ENCODE data around the gene SCNN1G. TPM values are rescaled to one million over a fixed set of nuclear protein-coding genes. Genes with fewer than 3 reads are reported as not detected.

The SCNN1G gene
- total and polyA plus RNA-seq, 2 of the 13 experiments (the other 11 are each of a cell fraction or from before 2014, with no cell fraction given) = not detected

DNA sequence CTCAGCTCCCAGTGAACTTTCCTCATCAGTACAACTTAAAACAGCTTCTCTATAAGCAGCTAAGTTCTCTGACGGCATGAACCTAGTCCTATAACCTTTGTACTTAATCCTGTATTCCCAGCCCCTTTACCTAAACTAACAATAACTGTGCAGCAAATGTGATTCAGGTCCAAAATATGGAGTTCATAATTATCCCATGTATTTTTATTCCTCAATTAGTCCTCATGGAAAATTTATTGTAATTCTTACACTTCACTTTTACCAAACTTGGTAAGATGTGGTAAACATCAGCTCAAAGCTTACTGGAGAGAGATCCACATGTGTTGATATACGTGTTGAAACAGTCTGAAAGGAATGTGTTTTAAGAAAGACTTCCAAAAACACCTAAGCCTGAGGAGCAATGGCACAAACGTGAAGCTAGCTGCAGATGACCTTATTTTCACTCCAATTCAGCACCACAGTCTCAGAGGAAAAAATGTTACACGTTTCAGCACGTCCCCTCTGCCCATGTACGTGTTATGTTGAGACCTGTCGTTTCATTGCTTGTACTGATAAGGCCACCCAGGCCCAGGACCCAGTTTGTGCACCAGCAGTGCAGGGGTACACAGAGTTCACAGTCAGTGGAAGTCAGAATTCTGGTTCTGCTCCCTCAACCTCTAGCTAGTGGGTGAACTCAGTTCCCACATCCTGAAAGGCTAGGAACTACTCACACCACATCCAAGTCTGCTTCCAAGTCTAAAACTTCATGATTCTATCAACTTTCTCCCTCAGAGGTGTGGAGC, 40.4 kb upstream of the SCNN1G start (continued):
- TF ChIP-seq, protein P1, sequence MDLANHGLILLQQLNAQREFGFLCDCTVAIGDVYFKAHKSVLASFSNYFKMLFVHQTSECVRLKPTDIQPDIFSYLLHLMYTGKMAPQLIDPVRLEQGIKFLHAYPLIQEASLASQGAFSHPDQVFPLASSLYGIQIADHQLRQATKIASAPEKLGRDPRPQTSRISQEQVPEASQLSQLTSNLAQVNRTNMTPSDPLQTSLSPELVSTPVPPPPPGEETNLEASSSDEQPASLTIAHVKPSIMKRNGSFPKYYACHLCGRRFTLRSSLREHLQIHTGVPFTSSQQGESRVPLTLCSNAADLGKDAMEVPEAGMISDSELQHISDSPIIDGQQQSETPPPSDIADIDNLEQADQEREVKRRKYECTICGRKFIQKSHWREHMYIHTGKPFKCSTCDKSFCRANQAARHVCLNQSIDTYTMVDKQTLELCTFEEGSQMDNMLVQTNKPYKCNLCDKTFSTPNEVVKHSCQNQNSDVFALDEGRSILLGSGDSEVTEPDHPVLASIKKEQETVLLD (CRISPR knock-in tag; IDR thresholded peaks at IDR 0.05; ENCODE audit: low read depth) = no peak; the same call in 1 of the 2 replicates
- no peak for TF ChIP-seq ZNF879 (CRISPR knock-in tag; IDR thresholded peaks at IDR 0.05)
- no peak for TF ChIP-seq ZKSCAN1 (IDR thresholded peaks at IDR 0.05; ENCODE audit: low read length)
- TF ChIP-seq YY1 (IDR thresholded peaks at IDR 0.05; ENCODE audit: insufficient read depth, insufficient replicate concordance, low read depth, low read length) = no peak
- TF ChIP-seq ZNF891 (CRISPR knock-in tag; IDR thresholded peaks at IDR 0.05) = no peak
- no peak for TF ChIP-seq THYN1 (CRISPR knock-in tag; IDR thresholded peaks at IDR 0.05; ENCODE audit: borderline replicate concordance, low read depth)
- no peak for TF ChIP-seq HOXA5 (CRISPR knock-in tag; IDR thresholded peaks at IDR 0.05)
- TF ChIP-seq DMAP1 (CRISPR knock-in tag; IDR thresholded peaks at IDR 0.05) = peak; percentile 54; the same call in 1 of the 2 replicates
- TF ChIP-seq, protein P2, sequence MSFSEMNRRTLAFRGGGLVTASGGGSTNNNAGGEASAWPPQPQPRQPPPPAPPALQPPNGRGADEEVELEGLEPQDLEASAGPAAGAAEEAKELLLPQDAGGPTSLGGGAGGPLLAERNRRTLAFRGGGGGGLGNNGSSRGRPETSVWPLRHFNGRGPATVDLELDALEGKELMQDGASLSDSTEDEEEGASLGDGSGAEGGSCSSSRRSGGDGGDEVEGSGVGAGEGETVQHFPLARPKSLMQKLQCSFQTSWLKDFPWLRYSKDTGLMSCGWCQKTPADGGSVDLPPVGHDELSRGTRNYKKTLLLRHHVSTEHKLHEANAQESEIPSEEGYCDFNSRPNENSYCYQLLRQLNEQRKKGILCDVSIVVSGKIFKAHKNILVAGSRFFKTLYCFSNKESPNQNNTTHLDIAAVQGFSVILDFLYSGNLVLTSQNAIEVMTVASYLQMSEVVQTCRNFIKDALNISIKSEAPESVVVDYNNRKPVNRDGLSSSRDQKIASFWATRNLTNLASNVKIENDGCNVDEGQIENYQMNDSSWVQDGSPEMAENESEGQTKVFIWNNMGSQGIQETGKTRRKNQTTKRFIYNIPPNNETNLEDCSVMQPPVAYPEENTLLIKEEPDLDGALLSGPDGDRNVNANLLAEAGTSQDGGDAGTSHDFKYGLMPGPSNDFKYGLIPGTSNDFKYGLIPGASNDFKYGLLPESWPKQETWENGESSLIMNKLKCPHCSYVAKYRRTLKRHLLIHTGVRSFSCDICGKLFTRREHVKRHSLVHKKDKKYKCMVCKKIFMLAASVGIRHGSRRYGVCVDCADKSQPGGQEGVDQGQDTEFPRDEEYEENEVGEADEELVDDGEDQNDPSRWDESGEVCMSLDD (CRISPR knock-in tag; IDR thresholded peaks at IDR 0.05; ENCODE audit: borderline replicate concordance) = no peak; the same call in 1 of the 2 replicates
- TF ChIP-seq ZNF549 (CRISPR knock-in tag; IDR thresholded peaks at IDR 0.05) = no peak
- no peak for TF ChIP-seq ZNF850 (CRISPR knock-in tag; conservative IDR thresholded peaks at IDR 0.05)
- TF ChIP-seq, protein P3, sequence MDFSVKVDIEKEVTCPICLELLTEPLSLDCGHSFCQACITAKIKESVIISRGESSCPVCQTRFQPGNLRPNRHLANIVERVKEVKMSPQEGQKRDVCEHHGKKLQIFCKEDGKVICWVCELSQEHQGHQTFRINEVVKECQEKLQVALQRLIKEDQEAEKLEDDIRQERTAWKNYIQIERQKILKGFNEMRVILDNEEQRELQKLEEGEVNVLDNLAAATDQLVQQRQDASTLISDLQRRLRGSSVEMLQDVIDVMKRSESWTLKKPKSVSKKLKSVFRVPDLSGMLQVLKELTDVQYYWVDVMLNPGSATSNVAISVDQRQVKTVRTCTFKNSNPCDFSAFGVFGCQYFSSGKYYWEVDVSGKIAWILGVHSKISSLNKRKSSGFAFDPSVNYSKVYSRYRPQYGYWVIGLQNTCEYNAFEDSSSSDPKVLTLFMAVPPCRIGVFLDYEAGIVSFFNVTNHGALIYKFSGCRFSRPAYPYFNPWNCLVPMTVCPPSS (IDR thresholded peaks at IDR 0.05) = no peak
- TF ChIP-seq, protein P4, sequence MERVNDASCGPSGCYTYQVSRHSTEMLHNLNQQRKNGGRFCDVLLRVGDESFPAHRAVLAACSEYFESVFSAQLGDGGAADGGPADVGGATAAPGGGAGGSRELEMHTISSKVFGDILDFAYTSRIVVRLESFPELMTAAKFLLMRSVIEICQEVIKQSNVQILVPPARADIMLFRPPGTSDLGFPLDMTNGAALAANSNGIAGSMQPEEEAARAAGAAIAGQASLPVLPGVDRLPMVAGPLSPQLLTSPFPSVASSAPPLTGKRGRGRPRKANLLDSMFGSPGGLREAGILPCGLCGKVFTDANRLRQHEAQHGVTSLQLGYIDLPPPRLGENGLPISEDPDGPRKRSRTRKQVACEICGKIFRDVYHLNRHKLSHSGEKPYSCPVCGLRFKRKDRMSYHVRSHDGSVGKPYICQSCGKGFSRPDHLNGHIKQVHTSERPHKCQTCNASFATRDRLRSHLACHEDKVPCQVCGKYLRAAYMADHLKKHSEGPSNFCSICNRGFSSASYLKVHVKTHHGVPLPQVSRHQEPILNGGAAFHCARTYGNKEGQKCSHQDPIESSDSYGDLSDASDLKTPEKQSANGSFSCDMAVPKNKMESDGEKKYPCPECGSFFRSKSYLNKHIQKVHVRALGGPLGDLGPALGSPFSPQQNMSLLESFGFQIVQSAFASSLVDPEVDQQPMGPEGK (CRISPR knock-in tag; IDR thresholded peaks at IDR 0.05) = no peak; the same call in 1 of the 2 replicates
- TF ChIP-seq EEA1 (CRISPR knock-in tag; IDR thresholded peaks at IDR 0.05; ENCODE audit: borderline replicate concordance) = no peak
- no peak for TF ChIP-seq ZZZ3 (CRISPR knock-in tag; IDR thresholded peaks at IDR 0.05; ENCODE audit: borderline replicate concordance)
- TF ChIP-seq ZNF121 (CRISPR knock-in tag; IDR thresholded peaks at IDR 0.05) = no peak; the same call in 1 of the 2 replicates

Measured in HepG2 (cell line).